AML-193 (cell line): ENCODE measurements around the gene TAGLN2.
"Not testable (repeated sequence)": the region's sequence is repeated elsewhere in the genome, so short reads cannot be mapped to it uniquely, and the experiment has no call there.

Experiments
- DNase-seq, 2 experiments: peaks; one replicate each; lab custom pipeline; 2025; lab: John Stamatoyannopoulos, UW

The TAGLN2 gene

DNA sequence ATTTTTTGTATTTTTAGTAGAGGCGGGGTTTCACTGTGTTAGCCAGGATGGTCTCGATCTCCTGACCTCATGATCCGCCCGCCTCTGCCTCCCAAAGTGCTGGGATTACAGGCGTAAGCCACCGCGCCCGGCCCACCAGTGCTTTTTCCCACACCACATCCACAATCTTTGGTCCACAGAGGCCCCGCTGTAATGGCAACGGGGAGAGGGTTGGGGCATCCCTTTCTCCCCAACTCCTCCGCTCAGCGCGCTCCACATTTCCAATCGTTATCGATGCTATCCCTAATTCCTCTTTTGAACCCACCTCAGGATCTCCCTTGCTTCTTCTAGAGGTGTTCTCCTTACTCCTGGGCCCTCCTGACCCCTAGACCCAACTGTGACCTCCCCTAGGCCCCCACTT lies 25.7 kb downstream of the TAGLN2 start:
- DNase-seq = not testable (repeated sequence)

DNA sequence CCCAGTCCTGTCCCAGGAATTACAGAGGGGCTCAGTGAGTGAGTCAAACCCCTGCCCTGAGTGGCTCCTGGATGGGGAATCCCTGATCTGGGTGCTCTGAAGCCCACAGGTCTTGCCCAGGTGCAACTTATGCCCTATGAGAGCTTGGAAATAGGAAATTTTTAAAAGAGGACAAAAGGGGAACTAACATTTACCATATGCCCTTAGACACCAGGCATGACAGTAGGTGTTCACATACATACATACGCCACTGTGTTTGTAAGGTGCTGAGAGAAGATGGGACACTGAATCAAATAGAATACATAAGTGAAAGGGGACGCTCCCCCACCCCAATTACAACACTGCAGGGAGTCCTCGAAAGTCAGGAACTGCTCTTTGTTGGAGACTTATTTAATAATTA lies 26.8 kb downstream of the TAGLN2 start:
- DNase-seq = peak; percentile 7 to 13

GRCh38 chr1:159897962-159898361 lies 27.3 kb downstream of the TAGLN2 start:
- no peak for DNase-seq

- no peak for DNase-seq
Measured at GRCh38 chr1:159896546-159896930, 28.8 kb downstream of the TAGLN2 start.

GRCh38 chr1:159895836-159896545 lies 29.3 kb downstream of the TAGLN2 start:
- DNase-seq = peak; percentile 31 to 42

DNA sequence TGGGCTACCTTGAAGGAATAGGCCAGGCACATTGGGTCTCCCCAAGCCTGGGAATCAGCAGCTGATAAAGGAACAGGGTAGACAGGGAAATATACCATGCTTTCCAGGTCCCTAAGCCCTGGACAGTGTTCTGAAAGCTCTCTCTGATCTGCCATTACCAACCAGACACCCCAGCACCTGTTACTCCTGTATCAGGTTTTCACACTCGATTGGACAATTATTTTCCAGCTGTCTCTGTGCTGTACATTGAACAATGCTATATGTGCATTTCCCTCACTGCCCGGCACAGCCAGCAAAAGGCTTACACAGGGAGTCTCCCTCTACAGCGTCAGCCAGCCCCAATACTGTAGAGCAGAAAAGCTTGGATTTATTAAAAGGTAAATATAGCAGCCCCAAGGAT lies 30.0 kb downstream of the TAGLN2 start:
- no peak for DNase-seq

DNA sequence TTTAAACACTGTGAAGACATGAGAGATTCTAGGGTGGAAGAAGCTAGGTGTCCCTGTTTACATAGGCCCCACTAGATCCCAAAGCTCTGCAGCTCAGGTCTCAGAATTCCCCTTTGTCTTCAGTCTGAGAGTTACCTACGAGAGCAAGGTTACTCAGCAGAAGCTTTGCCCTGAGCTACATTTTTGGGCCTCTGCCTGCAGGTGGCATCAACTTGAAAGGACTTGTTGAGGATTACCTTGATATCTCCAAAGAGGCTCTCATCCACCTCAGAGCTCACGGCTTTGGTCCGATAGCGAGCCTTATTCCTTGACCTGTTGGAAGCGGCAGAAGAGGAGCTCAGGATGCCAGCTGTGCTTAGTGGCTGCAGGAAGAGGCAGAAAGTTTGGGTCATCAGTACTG lies 32.4 kb downstream of the TAGLN2 start:
- no peak for DNase-seq

GRCh38 chr1:159891275-159892157 lies 33.8 kb downstream of the TAGLN2 start:
- DNase-seq = peak; percentile 70 to 77

- no peak for DNase-seq
Measured at GRCh38 chr1:159890390-159890789, 34.9 kb downstream of the TAGLN2 start.

GRCh38 chr1:159889821-159890252 lies 35.5 kb downstream of the TAGLN2 start:
- DNase-seq = peak; percentile 83 to 88

GRCh38 chr1:159889202-159889601 lies 36.1 kb downstream of the TAGLN2 start:
- no peak for DNase-seq

DNA sequence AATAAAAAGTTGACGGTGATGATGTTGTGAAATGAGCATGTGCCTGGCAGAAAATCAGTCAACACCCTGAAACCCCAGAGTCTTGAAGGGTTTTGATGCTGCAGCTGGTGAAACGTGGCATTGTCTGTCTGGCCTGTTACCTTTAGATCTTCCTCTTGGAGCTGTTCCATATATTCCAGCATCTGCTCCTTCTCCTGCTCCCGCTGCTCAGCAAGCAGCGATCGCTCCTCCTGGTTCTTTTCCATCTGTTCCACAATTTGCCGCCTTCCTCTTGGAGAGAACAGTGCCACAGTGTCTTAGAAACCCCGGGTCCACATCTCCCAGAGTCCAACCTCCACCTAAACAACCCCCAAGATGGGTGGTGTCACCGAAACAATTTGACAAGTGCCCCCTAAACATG lies 41.0 kb downstream of the TAGLN2 start:
- DNase-seq = no peak

- DNase-seq = no peak
Measured at GRCh38 chr1:159883134-159883533, 42.2 kb downstream of the TAGLN2 start.

DNA sequence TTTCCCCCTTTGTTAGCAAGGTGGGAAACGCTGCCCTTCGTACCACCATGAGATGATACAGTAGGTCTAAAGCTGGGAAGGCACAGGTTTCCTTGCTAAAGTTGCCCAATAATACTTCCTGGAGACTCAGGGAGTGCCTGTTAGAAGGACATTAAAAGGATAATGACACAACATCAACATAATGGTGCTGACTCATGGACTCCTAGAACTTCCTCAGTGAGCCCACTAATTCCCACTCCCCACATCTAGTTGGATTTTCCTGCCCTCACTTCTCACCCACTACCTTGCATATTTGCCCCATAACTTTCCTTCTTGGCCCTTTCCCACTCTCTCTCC lies 42.8 kb downstream of the TAGLN2 start:
- peak; percentile 2 to 6 for DNase-seq

DNA sequence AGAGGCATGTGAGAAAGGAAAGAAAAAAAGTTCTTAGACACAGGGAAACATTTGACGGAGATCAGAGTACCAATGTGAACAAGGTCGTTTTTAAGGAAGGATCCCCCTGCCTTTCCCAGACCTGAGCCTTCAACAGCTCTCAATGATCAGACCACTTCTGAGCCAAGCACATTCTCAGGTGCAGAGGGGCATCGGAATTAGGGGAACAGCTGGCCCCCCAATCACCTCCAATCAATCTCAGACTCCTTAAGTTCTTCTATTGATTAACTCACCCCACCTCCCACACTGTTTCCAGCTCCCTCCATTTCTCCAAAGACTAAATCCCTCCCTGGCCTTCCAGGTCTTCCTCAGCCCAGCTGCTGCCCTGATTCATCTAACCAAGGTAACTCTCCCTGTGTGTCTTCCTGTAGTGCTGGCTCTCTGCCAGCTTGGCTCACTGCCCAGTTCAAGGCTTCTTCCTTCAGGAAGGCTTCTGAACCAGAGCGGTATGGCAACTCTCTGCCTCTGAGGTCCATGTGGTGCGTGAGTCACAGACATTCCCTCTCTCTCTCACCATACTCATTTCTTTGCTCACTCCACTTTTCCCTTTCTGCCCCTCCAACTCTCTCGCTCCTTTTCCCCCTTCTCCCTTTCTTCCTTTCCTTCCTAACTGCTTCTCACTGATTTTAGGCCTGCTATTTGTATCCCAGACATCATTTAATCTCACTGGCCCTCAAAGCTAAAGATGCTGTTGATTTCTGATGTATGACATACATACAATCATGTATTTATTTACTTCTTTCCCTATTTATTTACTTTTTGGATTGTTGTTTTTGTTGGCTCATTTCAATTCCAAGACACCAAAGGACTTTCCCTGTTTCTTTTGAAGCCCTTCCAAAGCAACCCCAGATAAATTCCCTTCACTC lies 43.4 kb downstream of the TAGLN2 start:
- DNase-seq = no peak

- peak in 1 of 2 experiments; percentile 4 for DNase-seq
Measured at GRCh38 chr1:159880430-159880829, 44.9 kb downstream of the TAGLN2 start.

GRCh38 chr1:159879977-159880376 lies 45.3 kb downstream of the TAGLN2 start:
- peak; percentile 74 to 75 for DNase-seq

- DNase-seq = no peak
Measured at GRCh38 chr1:159879136-159879535, 46.2 kb downstream of the TAGLN2 start.

- no peak for DNase-seq
Measured at GRCh38 chr1:159877695-159878444, 47.4 kb downstream of the TAGLN2 start.

GRCh38 chr1:159873530-159874143 lies 51.7 kb downstream of the TAGLN2 start:
- no peak for DNase-seq

GRCh38 chr1:159872891-159873290 lies 52.4 kb downstream of the TAGLN2 start:
- DNase-seq = no peak
